HG02943 (cell line): ENCODE measurements around the gene VPS41.

Experiments used
- ATAC-seq: cut with Tn5 transposase; IDR thresholded peaks from one replicate; pipeline ENCODE4 v1.9.1; 2021; ENCODE audit warnings: mild to moderate bottlenecking, low read depth, moderate library complexity; ENCODE audit not compliant: unreplicated experiment

VPS41 gene

GRCh38 chr7:38748056-38748610 is 160.9 kb downstream of the VPS41 start:
- no peak for ATAC-seq

- ATAC-seq = no peak
These were observed 162.6 kb downstream of the VPS41 start for GRCh38 chr7:38746438-38746837.

DNA sequence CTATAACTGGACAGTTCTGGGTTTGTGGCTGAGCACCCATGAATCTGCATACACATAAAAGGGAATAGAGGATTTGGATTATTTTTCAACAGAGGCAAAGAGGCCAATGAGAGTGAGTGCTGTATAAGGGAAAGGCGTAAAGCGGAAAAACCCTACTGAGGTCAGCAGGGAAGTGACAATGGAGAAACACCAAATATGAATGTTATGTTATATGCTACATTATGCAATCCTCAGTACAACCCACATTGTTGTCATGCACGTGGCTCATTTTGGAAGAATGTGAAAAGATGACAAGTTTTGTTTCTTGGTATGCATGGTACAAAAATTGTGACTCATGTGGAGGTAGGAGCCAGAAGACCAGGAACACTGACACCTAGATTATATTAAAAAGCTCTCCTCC is 164.2 kb downstream of the VPS41 start:
- no peak for ATAC-seq

GRCh38 chr7:38743899-38744298 is 165.1 kb downstream of the VPS41 start:
- no peak for ATAC-seq

DNA sequence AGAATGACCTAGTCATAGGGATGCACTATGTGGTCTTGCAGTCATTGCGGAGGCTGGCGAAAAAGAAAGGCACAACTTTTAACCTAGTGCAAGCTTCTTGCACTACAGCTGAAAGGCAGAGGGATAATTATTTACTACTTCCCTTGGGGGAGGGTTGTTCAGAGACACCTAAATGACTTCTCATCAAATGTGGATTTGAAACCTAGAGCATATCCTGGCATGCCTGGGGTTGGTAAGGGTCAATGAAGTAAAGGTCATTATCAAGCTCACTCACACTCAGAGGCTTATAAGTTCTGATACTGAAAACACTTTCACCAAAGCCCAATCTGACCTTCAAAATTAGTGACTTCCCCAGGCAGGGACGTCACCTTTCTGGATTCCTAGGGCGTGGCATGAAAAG is 168.9 kb downstream of the VPS41 start:
- no peak for ATAC-seq

- no peak for ATAC-seq
These were observed 172.9 kb downstream of the VPS41 start for GRCh38 chr7:38736138-38736537.

DNA sequence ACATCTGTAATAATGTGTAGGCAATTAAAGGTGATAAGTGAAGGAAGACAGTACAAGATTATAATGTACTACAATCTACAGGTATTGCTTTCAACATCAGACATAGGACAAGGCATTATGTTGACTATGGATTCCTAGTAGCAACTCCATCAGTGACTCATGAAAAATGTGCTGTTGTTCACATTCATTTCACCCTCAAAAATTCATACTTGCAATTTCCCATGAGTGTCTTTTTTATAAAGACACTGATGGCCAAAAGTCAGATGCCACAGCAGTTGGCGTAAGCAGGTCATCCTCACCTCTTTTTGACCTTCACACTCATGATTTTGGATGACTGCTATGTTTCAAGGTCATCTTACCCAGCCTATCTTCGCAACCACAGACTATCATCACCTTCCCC is 177.8 kb downstream of the VPS41 start:
- no peak for ATAC-seq

DNA sequence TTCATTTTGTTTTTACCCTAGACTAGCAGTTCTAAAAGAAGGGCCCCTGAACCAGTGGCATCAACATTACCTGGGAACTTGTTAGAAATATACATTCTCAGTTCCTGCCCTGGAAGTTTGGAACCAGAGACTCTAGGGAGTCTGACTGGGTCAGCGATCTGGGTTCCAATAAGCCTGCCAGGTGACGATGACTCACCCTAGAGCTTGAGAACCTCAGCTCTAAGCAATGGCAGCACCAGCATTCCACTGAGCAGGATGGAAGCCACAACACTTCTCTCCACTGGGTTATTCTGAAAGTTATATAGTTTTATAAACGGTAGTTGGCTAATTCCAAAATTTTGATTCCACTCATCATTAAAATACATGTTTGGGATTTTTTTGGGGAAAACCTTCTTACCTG is 180.8 kb downstream of the VPS41 start:
- ATAC-seq = no peak

GRCh38 chr7:38727184-38727940 is 181.6 kb downstream of the VPS41 start:
- no peak for ATAC-seq

- no peak for ATAC-seq
These were observed 185.7 kb downstream of the VPS41 start for GRCh38 chr7:38723327-38723726.

GRCh38 chr7:38716397-38716796 is 192.6 kb downstream of the VPS41 start:
- ATAC-seq = no peak

DNA sequence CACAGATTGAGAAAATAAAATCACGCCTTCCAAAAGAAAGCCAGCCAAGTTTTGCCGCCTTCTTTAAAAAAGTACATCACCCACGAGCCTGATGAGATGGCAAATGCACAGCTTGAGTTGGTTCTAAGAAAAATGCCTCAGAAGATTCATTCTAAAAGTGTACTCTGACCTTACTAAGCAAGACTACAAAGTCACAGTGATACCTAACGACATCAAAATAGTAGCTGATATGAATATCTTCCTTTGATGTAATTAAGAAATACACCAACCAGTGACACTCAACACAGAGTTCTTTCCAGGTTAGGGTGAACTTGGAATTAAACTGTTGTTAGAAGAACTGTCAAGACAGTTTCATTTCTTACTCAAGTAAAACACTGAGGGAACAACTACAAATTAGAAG is 199.9 kb downstream of the VPS41 start:
- no peak for ATAC-seq

DNA sequence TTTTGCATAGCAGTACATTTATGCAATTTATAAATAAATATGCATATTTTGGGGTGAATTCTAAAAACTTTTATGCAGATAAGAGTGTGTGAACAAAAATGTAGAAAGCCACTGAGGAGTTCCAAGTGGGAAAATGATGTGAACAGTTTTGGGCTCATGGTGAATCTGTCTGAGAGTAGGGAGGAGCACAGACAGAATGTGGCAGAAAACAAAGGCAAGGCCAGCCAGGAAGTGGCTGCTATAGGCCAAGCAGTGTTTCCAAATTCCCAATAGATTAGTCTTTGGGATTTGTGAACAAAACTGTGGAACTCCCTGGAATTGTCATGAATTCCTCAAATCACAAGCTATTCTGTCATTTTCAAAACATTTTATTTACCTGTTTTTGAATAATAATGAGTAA is 204.2 kb downstream of the VPS41 start:
- no peak for ATAC-seq

- ATAC-seq = no peak
These were observed 204.9 kb downstream of the VPS41 start for GRCh38 chr7:38704041-38704547.

- no peak for ATAC-seq
These were observed 205.9 kb downstream of the VPS41 start for GRCh38 chr7:38703093-38703492.

DNA sequence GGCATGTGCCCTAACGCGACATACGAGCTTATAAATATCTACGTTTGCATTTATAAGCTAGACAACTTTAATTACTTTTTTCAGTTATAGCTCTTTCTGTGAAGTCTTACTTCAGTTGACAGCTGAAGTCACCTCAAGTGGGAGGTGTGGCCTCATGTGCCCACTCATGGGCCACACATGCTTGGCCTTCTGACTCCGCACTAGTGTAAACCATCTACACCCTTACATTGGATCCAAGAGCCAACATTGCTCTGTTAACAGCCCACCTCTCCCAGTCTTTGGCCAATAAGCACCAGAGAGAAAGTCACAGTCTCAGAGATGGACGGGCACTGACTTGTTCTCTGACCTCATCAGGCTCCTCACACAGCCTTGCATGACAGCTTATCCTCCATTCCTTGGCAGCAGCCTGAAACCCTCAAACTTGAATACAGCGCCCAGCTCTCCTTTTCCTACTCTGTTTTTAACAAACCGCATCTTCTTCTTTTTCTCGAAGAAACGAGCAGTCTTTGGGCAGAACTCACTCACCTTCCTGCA is 206.9 kb downstream of the VPS41 start:
- ATAC-seq = no peak

DNA sequence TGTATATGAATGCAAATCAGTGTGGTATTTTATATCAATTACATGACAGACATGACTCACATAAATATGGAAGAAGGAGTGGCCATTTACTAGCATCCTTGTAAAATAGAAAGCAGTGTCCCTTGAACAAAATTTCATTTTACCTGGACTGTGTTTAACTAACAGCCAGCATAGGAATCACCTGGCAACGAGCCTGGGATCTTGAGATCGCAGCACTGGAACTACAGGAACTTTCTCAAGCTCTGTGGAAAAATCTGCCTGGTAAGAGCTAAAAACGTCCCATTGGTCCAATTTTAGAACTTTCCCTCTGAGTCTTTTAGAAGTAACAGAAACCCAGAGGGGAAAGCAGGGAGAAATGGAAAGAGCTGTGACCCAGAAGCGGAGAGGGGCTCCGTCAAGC is 208.9 kb downstream of the VPS41 start:
- ATAC-seq = no peak

GRCh38 chr7:38699471-38699870 is 209.5 kb downstream of the VPS41 start:
- no peak for ATAC-seq

DNA sequence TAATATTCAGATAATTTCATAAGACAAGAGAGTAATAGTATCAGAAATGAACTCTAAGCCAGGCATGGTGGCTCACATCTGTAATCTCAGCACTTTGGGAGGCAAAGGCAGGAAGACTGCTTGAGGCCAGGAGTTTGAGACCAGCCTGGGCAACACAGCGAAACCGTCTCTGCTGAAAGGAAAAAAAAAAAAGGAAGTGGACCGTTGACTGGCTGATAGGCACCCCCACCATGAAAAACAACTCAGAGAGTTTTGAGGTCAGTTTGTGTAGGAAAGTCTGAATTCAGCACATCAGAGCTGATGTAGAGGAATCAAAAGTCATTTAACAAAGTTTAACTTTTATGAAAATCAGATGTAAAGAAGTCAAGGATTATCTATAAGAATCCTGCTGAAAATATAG is 214.7 kb downstream of the VPS41 start:
- ATAC-seq = no peak

DNA sequence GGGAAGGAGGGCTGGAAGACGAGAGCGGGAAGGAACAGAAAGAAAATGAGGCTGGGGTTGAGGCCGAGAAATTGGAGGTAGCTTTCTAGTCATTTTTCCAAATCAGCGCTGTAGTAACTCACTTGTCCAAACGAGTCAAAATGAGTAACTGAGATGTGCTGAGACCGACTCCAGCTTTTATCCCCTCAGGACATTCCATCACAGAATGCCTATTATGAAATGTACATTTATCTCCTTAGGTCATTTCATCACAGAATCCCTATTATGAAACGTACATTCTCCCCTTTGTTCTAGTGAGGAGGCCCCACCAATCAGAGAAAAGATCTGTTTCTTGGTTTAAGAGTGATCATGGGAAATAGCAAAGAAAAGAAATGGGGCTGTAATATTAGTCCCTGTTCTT is 222.1 kb downstream of the VPS41 start:
- no peak for ATAC-seq

DNA sequence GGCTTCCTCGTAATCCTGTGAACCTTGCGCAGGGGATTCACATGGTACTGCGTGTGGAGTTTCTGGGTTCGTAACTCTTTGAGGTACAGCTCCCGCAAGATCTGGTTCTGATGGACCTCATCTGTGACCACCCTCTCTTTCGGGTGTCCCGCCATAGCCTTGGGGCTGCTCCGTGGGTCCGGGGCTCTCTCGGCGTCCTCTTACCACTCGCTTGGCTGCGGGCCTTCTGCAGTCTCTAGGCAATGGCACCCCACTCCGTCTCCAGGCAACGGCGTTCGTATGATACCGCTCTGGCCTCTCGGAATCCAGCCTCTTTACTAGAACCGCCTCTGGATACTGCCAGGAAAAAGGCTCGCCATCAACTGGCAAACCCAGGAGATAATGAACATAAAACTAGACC is 223.1 kb downstream of the VPS41 start:
- no peak for ATAC-seq

GRCh38 chr7:38682606-38683005 is 226.4 kb downstream of the VPS41 start:
- no peak for ATAC-seq
